Measurements from ENCODE around the gene BCL2L2.

BCL2L2 gene

GRCh38 chr14:23299986-23300686 lies 6.5 kb upstream of the BCL2L2 start:
- DNase-seq (ENCODE audit: low read depth): no peak

GRCh38 chr14:23300687-23301223 lies 5.9 kb upstream of the BCL2L2 start:
- DNase-seq (ENCODE audit: low read depth): no peak

GRCh38 chr14:23301288-23301968 lies 5.2 kb upstream of the BCL2L2 start:
- peak; percentile 98 for DNase-seq (ENCODE audit: low read depth)

GRCh38 chr14:23301969-23302289 lies 4.7 kb upstream of the BCL2L2 start:
- no peak for DNase-seq (ENCODE audit: low read depth)

DNA sequence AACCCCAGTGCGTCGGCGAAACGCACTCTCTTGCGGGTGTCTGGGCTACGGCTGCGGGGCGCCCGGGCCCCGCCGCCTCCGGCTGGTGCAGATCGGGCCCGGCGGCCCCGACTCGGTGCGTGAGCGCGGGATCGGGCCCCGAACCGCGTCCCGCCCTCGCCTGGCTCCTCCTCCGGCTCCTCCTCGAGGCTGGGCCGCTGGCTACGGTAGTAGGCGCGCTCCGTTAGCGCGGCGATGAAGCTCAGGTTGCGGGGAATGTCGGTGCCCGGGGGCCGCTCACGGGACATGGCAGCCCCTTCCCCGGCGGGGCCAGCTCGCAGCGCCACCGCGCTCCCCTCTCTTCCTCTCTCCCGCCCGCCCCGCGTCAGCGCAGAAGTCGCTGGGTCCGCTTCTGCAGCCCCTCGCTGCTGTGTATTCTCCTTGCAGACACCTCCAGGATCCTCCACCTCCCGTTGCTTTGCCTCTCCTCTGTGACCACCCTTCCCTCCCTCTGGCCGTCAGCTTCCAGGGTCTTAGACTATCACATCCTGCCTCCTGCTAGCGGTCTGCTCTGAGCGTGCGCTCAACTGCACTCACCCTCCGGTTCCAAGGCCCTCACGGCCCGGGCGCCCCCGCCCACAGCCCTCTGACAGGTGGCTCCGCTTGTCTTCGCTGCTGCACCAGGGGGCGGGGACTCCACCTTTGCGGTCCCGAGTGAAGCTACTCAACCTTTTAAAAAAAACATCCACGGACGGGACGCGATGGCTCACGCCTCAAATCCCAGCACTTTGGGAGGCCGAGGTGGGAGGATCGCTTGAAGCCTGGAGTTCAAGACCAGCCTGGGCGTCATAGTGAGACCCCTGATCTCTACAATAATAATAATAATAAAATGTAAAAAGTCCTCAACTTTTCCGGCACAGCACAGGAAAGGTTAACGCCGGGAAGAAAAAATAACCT lies 4.1 kb upstream of the BCL2L2 start, which contains the start of gene PPP1R3E:
Gene PPP1R3E (minus strand): TSS at position 570 of the 936 bp plus-strand sequence. CDS start 283 bp downstream, at position 287.
- peak; percentile 82 for DNase-seq (ENCODE audit: low read depth)

DNA sequence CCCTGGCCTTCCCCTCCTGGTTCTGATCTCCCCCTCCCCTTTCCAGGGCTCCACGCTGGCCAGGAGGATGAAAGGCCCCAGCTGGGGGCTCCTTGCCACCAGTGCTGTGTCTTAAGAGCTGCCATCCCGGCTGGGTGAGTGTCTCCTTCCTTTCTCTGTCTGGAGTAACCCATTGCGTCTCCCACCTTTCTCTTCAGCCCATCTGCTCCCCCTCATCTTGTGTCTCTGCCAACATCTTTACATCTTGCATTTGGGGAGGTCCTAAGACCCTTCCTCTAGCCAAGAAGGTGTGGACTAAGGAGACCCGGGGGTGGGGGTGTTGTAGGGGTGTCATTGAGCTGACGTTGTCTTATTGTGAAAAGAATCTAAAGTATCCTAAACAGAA lies 505 bp downstream of the BCL2L2 start:
- DNase-seq (ENCODE audit: low read depth): no peak

- no peak for DNase-seq (ENCODE audit: low read depth)
Observed at GRCh38 chr14:23307687-23308644, 1.3 kb downstream of the BCL2L2 start.

GRCh38 chr14:23308721-23309445 lies 2.2 kb downstream of the BCL2L2 start:
- DNase-seq (ENCODE audit: low read depth): no peak

DNA sequence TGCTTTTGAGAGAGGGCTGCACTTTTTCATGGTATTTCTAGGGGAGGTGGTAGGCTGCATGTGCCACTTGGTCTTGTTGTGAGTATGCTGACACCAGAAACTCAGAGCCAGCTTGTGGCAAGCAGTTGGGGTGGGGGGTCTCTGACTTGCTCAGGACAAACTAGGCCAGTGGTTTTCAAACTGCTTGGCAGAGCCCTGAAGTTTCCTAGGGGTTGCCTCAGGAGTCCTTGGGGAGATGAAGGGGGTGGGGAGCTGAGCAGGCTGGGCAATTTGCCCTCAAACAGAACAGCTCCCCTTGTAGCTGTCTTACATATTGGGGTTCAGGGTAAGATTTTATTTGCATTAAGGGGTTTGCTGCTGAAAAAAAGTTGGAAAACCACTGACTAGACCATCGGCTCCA lies 3.9 kb downstream of the BCL2L2 start:
- no peak for DNase-seq (ENCODE audit: low read depth)

DNA sequence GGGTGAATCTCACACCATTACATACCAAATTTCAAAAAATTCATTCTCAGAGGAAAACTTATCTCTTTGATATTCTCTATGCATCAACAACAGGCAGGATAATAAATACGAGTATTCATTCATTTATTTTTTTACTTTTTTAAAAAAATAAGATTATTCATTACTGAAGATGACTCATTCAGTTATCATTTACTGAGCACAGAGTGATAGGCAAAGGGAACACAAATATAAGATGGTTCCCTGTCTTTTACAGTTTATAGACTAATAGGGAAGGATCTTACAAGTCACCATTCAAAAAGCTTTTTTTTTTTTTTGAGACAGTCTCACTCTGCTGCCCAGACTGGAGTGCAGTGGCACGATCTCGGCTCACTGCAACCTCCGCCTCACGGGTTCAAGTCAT lies 9.7 kb downstream of the BCL2L2 start:
- no peak for DNase-seq (ENCODE audit: low read depth)

- no peak for DNase-seq (ENCODE audit: low read depth)
Observed at GRCh38 chr14:23319746-23320583, 13.3 kb downstream of the BCL2L2 start.

GRCh38 chr14:23320584-23321571 lies 14.2 kb downstream of the BCL2L2 start, which contains the start of gene PABPN1:
PABPN1 (plus strand) TSS chr14:23321457; CDS start chr14:23321470, 13 bp downstream.
- peak; percentile 93 for DNase-seq (ENCODE audit: low read depth)

DNA sequence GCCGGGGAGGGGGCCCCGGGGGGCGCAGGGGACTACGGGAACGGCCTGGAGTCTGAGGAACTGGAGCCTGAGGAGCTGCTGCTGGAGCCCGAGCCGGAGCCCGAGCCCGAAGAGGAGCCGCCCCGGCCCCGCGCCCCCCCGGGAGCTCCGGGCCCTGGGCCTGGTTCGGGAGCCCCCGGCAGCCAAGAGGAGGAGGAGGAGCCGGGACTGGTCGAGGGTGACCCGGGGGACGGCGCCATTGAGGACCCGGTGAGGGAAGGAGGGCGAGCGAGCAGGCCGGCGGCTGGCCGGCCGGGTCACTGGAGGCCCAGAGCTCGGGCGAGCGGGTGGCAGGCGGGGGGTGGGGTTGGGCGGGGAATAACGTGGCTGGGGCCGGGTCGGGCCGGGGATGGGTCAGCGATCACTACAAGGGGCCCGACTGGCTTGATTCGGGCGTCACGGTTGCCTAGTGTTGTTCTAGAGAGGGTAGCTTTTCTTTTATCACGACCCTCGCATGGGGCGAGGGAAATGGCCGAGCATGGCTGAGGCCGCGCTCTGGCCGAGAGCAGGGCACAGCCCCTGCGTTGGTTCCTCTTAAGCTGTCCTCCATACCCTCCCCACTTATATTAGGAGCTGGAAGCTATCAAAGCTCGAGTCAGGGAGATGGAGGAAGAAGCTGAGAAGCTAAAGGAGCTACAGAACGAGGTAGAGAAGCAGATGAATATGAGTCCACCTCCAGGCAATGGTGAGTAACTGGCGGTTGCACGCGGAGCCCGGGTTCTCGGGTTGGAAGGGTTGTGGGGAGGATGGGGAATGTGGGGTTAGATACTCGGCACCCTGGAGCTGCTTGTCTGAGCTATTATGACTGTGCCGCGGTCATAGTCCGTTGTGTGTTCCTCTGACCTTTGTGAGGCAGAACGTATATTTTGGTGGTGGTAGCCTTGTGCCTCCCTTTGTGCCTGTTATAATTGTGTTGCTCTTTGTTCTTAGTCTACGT lies 15.2 kb downstream of the BCL2L2 start:
- peak; percentile 20 for DNase-seq (ENCODE audit: low read depth)

DNA sequence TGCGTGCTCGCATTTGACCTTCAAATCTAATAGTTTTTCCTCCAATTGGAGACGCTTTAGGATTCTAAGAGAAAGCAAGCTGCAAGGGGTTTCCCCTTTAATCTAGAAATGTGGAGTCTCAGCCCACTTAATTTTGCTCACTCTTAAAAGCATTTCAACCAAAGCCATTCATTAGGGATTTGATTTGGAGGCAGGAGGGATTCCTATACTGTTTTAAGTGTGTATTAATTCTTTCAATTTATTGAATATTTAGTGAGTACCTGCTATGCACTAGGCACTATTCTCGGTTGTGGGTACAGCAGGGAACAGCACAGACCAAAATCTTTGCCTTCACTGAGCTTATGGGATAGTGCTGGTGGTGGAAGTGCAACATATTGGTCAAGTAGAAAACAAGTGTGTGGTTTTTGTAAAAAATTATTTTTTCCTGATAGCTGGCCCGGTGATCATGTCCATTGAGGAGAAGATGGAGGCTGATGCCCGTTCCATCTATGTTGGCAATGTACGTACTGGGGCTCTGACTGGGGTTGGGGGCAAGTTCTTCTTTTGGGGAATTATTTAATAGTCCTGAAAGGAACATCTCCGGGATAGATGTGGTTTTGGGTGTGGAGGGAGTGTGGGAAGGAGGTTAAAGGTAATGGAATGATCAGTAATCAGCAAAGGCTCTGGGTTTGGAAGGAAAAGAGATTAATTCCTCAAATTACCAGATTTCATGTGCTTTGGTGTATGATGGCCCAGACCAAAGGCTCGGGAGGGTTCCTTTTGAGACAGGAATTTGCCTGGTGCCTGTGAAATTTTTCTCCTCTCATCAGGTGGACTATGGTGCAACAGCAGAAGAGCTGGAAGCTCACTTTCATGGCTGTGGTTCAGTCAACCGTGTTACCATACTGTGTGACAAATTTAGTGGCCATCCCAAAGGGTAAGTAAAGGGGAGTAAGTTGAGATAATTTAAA lies 16.2 kb downstream of the BCL2L2 start:
- DNase-seq (ENCODE audit: low read depth): no peak

GRCh38 chr14:23323838-23324454 lies 17.3 kb downstream of the BCL2L2 start:
- DNase-seq (ENCODE audit: low read depth): no peak

All from activated T-helper 1 cell treated with Interleukin-2 at 50 U/mL for 16 hours (primary cell).